GM12872 (cell line): Measurements from ENCODE around the gene GALNT6.

Experiments
- TF ChIP-seq, protein P1 (sequence below): IDR thresholded peaks from 3 replicates; pipeline ENCODE4 v1.5.1; 2011; ENCODE audit warnings: low read depth, mild to moderate bottlenecking, low read length, moderate library complexity; ENCODE audit not compliant: insufficient read depth

GALNT6 gene

GRCh38 chr12:51429700-51430099 is 38.5 kb upstream of the GALNT6 start:
- TF ChIP-seq, protein P1, sequence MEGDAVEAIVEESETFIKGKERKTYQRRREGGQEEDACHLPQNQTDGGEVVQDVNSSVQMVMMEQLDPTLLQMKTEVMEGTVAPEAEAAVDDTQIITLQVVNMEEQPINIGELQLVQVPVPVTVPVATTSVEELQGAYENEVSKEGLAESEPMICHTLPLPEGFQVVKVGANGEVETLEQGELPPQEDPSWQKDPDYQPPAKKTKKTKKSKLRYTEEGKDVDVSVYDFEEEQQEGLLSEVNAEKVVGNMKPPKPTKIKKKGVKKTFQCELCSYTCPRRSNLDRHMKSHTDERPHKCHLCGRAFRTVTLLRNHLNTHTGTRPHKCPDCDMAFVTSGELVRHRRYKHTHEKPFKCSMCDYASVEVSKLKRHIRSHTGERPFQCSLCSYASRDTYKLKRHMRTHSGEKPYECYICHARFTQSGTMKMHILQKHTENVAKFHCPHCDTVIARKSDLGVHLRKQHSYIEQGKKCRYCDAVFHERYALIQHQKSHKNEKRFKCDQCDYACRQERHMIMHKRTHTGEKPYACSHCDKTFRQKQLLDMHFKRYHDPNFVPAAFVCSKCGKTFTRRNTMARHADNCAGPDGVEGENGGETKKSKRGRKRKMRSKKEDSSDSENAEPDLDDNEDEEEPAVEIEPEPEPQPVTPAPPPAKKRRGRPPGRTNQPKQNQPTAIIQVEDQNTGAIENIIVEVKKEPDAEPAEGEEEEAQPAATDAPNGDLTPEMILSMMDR: no peak

- TF ChIP-seq, protein P1: no peak
These were observed 37.0 kb upstream of the GALNT6 start for GRCh38 chr12:51428256-51428655.

- TF ChIP-seq, protein P1: peak; percentile 75
These were observed 33.7 kb upstream of the GALNT6 start, which contains the start of gene SLC4A8 for GRCh38 chr12:51424662-51425539. Gene SLC4A8, plus strand, starts transcription at chr12:51424831. Its CDS starts 157 bp downstream, at chr12:51424988.

DNA sequence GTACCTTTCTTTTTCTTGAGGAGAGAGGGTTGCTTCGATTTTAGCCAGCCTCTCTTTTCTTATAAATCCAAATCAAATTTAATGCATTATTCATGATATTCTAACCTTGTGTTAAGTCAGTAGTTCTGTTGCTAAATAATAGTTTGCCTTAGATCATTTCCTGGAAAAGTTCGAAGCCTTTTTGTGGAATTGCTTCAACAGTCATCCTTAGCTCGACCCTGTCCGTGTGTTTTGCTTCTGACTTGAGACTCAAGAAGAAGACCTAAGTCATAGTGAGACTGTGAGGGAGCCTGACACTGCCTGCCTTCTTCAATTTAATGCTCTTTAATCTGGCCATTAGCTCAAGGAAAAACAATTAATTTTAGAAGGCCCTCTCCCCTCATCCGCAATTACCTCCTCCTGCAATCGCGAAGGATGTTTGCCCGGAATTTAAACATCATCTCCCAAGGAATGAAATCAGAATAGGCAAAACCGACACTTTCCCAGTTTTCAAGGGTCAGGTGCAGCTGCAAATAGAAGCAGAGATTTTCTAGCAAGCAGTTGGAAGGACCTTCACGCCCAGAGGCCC is 33.0 kb upstream of the GALNT6 start:
- TF ChIP-seq, protein P1: no peak

- TF ChIP-seq, protein P1: peak; percentile 80
These were observed 30.2 kb upstream of the GALNT6 start for GRCh38 chr12:51421266-51421884.

- TF ChIP-seq, protein P1: no peak
These were observed 28.4 kb upstream of the GALNT6 start for GRCh38 chr12:51419425-51420193.

- TF ChIP-seq, protein P1: no peak
These were observed 26.6 kb upstream of the GALNT6 start for GRCh38 chr12:51417826-51418225.
